MCF 10A (cell line): ENCODE results near the gene RNF175. TPM values are rescaled to one million over a fixed set of nuclear protein-coding genes. Genes with fewer than 3 reads are reported as not detected.

Source experiments
- BruUV-seq: library from RNA; stranded (reverse); fragments of 400-500 nt; replicated peaks from 2 replicates; lab custom pipeline; 2021; lab: Mats Ljungman, UMichigan
- CTCF ChIA-PET: fragments of 300-600 bp; sonication (Branson Sonifier 250); formaldehyde crosslinking; extraction: SDS; loops from one replicate; lab custom pipeline; 2021; ENCODE audit warnings: antibody characterized with exemption, inconsistent platforms; lab: Yijun Ruan, JAX
- POLR2A ChIA-PET: fragments of 300-600, 350-650 bp; sonication (Branson Sonifier 250); formaldehyde crosslinking; extraction: SDS; loops from one replicate; lab custom pipeline; 2020; ENCODE audit warnings: antibody characterized with exemption, inconsistent platforms; lab: Yijun Ruan, JAX
- DNase-seq: peaks from one replicate; pipeline ENCODE4 v3.0.0-alpha.2; 2018; ENCODE audit not compliant: unreplicated experiment
- H3K27ac Mint-ChIP-seq: one replicate; pipeline ENCODE4 v1.8.0; 2022; ENCODE audit warnings: mild to moderate bottlenecking, low read depth, mixed read lengths; ENCODE audit not compliant: unreplicated experiment
- H3K27me3 Mint-ChIP-seq: one replicate; pipeline ENCODE4 v1.8.0; 2022; ENCODE audit warnings: mixed read lengths; ENCODE audit not compliant: insufficient read depth, unreplicated experiment
- H3K36me3 Mint-ChIP-seq: one replicate; pipeline ENCODE4 v1.8.0; 2022; ENCODE audit warnings: mild to moderate bottlenecking, moderate library complexity, mixed read lengths; ENCODE audit not compliant: insufficient read depth, unreplicated experiment
- H3K4me1 Mint-ChIP-seq: one replicate; pipeline ENCODE4 v1.8.0; 2022; ENCODE audit warnings: mixed read lengths; ENCODE audit not compliant: insufficient read depth, unreplicated experiment
- H3K4me3 Mint-ChIP-seq: one replicate; pipeline ENCODE4 v1.8.0; 2022; ENCODE audit warnings: mild to moderate bottlenecking, moderate library complexity, mixed read lengths; ENCODE audit not compliant: unreplicated experiment
- H3K9me3 Mint-ChIP-seq: one replicate; pipeline ENCODE4 v1.8.0; 2022; ENCODE audit warnings: mixed read lengths; ENCODE audit not compliant: unreplicated experiment
- CTCF ChIP-seq: fragments of 200-600 bp; IDR thresholded peaks from one replicate; pipeline ENCODE4 v1.8.0; 2022; ENCODE audit warnings: antibody characterized with exemption, mild to moderate bottlenecking; ENCODE audit not compliant: unreplicated experiment
- intact Hi-C: fragments of 100-400 bp; cut with micrococcal nuclease; formaldehyde crosslinking; loops from 2 replicates; pipeline ENCODE4 v1.14.1; 2022
- total RNA-seq: library from RNA; stranded (reverse); gene quantifications from 2 replicates; pipeline ENCODE4 v1.2.3, GENCODE V29; 2022

RNF175 gene
- total RNA-seq, 1 experiment from 2014 or later = 0.42 TPM

GRCh38 chr4:153684182-153684970, 75.4 kb downstream of the RNF175 start, which contains the start of gene TLR2:
Gene TLR2 (plus strand): TSS chr4:153684280. CDS start chr4:153702908, 18,628 bp downstream.
- DNase-seq = no peak
- Mint-ChIP-seq H3K27me3 (no peaks in the 10 kb centered on the region), H3K27ac (no peak within 1 kb of the TSS), H3K4me1 (no peaks in the 10 kb centered on the region), H3K36me3 (no peaks in the 10 kb centered on the region), H3K9me3 (peaks cover 10% of the 10 kb centered on the region), H3K4me3 (peak within 1 kb of the TSS; percentile 24)
- POLR2A ChIA-PET = no interaction called here
- CTCF ChIA-PET = interaction anchor here (0.6 to 1.2 kb wide), 4 partner anchors 48 to 685 kb away, joined by 3 to 4 read pairs (median 4); no protein-coding TSS in a partner anchor
- TF ChIP-seq CTCF = no peak
- intact Hi-C loops = no loop called here
- no TSS peak for BruUV-seq

- ChIA-PET CTCF (interaction anchor here (0.6 to 1.2 kb wide), 3 partner anchors 48 to 686 kb away, joined by 3 to 4 read pairs (median 4); no protein-coding TSS in a partner anchor), POLR2A (no interaction called here)
- Mint-ChIP-seq H3K9me3 (peaks cover 9% of the 10 kb centered on the region), H3K4me3 (peak overlapping the region; percentile 24), H3K27ac (no peak overlapping the region), H3K4me1 (no peaks in the 10 kb centered on the region), H3K36me3 (no peaks in the 10 kb centered on the region), H3K27me3 (no peaks in the 10 kb centered on the region)
- intact Hi-C loops = no loop called here
- no TSS peak for BruUV-seq
- no peak for DNase-seq
- TF ChIP-seq CTCF = no peak
These were observed 76.1 kb downstream of the RNF175 start for GRCh38 chr4:153683763-153684181.

DNA sequence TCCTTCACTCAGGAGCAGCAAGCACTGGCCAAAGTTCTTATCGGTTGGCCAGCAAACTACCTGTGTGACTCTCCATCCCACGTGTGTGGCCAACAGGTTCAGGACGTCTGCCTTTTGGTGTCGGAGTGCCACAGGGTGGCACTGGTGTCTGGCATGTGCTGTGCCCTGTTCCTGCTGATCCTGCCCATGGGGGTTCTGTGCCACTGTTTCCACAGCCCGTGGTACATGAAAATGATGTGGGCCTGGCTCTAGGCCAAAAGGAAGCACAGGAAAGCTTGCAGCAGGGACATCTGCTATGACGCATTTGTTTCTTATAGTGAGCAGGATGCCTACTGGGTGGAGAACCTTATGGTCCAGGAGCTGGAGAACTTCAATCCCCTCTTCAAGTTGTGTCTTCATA, 80.3 kb downstream of the RNF175 start:
- H3K4me3 Mint-ChIP-seq = no peak overlapping the region
- H3K9me3 Mint-ChIP-seq = no peaks in the 10 kb centered on the region
- intact Hi-C loops = no loop called here
- no peak for TF ChIP-seq CTCF
- no peak for DNase-seq
- H3K27ac Mint-ChIP-seq = no peak overlapping the region
- ChIA-PET POLR2A (no interaction called here), CTCF (interaction anchor here (0.5 to 0.7 kb wide), 3 partner anchors 26 to 739 kb away, joined by 3 read pairs; no protein-coding TSS in a partner anchor)
- no peaks in the 10 kb centered on the region for H3K4me1 Mint-ChIP-seq
- no peaks in the 10 kb centered on the region for H3K36me3 Mint-ChIP-seq
- no peaks in the 10 kb centered on the region for H3K27me3 Mint-ChIP-seq
- no TSS peak for BruUV-seq

- Mint-ChIP-seq H3K4me3 (no peak overlapping the region), H3K27ac (peak overlapping the region; percentile 23), H3K27me3 (no peaks in the 10 kb centered on the region), H3K36me3 (no peaks in the 10 kb centered on the region), H3K9me3 (no peaks in the 10 kb centered on the region), H3K4me1 (no peaks in the 10 kb centered on the region)
- no peak for TF ChIP-seq CTCF
- ChIA-PET CTCF (interaction anchor here (0.6 to 3.0 kb wide), 4 partner anchors 27 to 1173 kb away, joined by 3 to 11 read pairs (median 4); no protein-coding TSS in a partner anchor), POLR2A (interaction anchor here (0.6 to 1.4 kb wide), 9 partner anchors 14 to 81 kb away, joined by 3 to 18 read pairs (median 4); no protein-coding TSS in a partner anchor)
- intact Hi-C loops = loop anchor here (2.0 kb wide), 1 partner anchor 20 kb away; no protein-coding TSS in a partner anchor
- BruUV-seq = no TSS peak
- DNase-seq = peak; percentile 95
These were observed 82.8 kb downstream of the RNF175 start for GRCh38 chr4:153676984-153677383.
